Measurements from ENCODE around the gene SLC34A1.
"Not testable (repeated sequence)": the region's sequence is repeated elsewhere in the genome, so short reads cannot be mapped to it uniquely, and the experiment has no call there.

The SLC34A1 gene

DNA sequence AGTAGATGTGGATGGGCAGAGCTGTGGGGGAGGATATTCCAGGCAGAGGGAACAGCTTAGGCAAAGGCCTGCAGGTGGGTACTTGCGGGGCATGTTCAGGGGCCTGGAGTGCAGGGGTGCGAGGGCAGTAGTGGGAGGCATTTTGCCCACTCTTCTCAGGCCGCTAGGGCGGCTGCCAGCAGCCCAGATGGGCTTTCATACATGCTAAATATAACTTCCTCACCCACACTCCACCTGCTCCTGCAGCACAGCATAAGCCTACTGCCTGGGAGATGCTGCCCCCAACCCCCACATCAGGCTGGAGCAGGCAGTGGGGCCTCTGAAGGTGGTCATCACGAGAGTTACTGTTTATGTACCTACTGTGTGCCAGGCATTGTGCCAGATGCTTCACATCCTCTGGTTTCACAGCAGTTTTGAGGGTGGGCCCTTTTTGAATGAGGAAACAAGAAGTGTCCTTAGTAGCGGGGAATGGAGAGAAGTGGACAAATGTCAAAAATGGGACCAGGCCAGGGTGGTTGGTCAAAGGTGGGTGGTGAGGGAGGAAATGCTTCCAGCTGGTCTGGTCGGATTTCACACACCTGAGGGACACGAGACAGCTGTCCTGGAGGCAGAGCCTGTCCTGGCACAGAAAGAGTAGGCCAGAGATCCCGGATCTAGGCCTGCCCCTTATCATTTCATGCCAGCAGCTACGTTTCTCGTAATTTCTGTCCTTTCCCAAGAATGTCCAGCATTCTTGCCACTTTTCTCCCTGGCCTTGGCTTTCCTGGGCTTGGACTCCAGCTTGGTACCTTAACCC is 14.4 kb upstream of the SLC34A1 start:
- DNase-seq (ENCODE audit: low spot score): no peak

DNA sequence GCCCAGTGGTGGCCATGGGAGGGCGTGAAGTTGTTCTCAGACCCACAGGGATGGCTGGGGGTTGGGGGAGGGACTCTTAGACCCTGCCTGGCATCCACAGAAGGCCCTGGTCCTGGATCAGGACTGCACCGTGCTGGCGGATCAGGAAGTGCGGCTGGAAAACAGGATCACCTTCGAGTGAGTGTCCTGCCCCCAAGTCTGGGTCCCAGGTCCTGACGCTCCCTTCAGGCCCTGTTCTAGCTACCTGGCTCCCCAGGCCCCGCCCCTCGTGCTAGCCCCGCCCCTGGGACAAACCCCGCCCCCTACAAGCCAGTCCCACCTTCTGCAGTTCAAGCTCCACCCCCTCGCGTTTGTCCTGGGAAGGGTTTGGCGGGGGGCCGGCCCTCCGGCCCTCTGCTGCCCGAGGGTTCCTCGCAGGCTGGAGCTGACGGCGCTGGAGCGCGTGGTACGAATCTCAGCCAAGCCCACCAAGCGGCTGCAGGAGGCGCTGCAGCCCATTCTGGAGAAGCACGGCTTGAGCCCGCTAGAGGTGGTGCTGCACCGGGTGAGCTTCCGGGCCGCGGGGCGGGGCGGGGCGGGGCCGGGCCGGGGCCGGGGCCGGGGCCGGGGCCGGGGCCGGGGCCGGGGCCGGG is 13.6 kb upstream of the SLC34A1 start:
- DNase-seq (ENCODE audit: low spot score): peak; percentile 86

DNA sequence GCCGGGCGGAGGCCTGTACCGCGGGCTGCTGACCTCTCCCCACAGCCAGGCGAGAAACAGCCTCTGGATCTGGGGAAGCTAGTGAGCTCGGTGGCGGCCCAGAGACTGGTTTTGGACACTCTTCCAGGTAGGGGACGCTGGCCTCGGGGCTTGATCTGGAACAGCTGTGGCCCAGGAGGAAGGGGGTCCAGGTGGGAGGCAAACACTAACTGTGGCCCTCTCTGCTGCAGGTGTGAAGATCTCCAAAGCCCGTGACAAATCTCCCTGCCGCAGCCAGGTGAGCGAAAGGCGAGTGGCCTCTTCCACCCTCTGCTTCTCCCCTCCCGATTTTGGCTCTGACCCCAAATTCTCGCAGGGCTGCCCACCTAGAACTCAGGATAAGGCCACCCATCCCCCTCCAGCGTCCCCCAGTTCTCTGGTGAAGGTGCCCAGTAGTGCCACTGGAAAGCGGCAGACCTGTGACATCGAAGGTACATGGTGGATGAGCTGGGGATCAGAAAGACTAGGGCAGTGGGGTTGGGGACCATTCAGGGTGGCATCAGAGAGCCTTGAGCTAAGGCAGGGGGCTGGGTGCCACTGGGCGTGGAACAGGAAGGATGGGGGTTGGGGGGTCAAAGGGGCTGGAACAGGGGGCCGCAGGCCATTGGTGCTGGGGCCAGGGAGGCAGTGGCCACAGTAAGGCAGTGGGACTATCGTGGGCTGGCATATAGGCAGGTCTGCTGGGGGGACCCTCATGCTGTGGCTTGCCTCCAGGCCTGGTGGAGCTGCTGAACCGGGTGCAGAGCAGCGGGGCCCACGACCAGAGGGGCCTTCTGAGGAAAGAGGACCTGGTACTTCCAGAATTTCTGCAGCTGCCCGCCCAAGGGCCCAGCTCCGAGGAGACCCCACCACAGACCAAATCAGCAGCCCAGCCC is 12.9 kb upstream of the SLC34A1 start:
- DNase-seq (ENCODE audit: low spot score): no peak

DNA sequence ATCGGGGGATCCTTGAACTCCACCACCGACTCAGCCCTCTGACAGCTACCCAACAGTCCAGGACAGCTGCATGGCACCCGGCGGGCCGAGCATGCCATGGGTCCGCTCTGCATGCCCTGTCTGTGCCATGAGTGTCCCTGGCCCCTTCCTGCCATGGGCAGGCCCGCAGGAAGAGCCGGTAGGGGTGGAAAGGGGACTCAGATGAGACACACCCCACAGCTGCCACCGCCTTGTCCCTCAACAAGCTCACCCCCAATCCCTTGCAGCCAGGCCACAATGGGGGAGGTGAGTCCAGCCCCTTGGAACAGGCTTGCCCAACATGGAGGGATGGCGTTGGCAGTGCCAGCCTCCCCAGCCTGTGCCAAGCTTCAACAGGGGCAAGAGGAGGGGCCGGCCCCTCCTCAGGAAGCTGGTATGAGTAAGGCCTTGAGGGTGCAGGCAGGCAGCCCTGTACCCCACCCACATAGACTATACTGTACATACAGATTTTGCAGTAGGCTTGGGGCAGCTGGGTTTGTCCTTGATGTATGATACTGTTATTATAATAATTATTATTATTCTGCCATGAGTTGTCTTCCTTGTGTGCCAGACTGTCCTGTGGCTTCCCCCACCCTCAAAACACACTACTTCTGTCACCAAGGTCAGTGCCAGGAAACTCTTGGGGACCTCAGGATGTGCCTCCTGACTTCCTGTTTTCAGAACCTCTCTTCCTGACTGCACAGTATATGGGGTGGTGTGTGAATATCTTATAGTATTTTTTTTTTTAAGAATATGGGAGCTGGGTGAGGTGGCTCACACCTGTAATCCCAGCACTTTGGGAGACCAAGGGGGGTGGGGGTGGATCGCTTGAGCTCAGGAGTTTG is 12.0 kb upstream of the SLC34A1 start:
- no peak for DNase-seq (ENCODE audit: low spot score)

DNA sequence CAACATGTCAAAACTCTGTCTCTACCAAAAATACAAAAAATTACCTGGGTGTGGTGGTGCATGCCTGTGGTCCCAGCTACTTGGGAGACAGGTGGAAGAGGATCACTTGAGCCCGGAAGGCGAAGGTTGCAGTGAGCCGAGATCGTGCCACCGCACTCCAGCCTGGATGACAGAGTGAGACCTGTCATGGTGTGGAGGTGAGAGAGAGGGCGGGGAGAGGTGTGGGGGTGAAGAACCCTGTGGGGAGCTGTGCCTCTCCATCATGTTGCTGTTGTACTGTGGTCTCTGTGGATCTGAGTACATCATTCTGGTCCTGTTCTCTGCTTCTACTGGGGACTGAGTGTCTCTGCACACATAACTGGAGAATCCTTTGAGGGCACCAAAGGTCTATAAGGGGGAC is 11.3 kb upstream of the SLC34A1 start:
- no peak for DNase-seq (ENCODE audit: low spot score)

DNA sequence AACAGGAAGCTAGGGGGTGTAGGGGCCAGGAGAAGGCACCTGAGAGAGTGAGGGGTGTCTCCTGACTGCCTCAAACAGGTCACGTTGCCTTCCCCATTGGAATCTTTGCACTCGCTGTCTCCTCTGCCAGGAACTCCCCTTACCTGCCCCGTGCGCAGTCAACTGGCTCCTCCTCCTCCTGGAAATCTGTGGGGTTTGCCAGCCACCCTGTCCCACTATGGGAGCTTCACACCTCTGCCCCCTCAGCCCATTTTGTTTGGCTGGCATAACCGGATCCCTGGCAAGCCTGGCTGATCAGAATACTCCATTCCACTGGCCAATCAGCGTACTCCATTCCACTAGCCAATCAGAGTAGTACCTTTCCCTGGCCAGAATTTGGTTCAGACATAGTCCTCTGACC is 10.4 kb upstream of the SLC34A1 start:
- no peak for DNase-seq (ENCODE audit: low spot score)

DNA sequence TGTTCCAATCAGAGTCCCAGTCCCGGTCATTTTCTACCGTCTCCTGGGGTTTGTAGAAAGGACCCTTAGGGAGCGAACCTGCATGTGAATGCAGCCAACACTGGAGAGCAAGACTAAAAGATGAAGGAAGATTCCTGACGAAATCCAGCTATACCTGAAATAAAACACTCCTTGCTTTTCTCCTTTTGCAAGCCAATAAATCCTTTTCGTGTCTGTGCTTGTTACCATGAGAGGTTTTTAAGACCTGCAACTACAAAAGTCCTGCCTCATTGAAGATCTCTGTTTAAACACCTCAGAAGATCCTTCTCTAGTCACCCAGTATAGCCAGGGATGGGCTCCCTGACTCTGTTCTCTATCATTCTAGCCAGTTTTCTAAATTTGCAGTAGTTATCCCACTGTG is 10.0 kb upstream of the SLC34A1 start:
- DNase-seq (ENCODE audit: low spot score): no peak

DNA sequence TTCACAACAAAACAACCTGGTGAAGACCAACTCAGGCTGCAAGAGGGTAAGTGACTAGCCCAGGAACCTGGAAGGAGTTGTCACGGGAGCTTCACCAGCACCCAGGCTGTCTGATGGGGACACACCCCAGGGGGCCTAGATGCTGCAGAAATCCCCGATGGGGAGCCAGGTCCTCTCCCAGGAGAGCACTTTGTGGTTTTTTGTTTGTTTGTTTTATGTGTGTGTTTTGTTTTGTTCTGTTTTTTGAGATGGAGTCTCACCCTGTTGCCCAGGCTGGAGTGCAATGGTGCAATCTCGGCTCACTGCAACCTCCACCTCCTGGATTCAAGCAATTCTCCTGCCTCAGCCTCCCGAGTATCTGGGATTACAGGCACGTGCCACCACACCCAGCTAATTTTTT is 8.7 kb upstream of the SLC34A1 start:
- not testable (repeated sequence) for DNase-seq (ENCODE audit: low spot score)

DNA sequence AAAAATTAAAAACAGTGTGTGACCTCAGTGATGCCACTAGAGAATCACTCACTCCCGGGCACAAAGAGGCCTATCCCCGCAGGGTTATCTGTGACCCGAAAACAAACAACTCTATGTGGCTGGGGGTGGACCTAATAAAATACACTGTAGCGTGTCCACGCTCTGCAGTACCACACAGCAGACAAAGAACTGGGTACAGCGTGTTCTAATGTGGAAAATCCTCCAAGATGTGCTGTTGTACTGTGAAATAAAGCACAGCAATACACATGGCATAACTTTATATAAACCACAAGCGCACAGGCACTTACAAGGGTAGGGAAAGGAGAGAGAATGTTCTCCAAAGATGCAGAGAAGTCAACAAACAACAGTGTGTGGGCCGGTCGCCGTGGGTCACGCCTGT is 8.1 kb upstream of the SLC34A1 start:
- no peak for DNase-seq (ENCODE audit: low spot score)

DNA sequence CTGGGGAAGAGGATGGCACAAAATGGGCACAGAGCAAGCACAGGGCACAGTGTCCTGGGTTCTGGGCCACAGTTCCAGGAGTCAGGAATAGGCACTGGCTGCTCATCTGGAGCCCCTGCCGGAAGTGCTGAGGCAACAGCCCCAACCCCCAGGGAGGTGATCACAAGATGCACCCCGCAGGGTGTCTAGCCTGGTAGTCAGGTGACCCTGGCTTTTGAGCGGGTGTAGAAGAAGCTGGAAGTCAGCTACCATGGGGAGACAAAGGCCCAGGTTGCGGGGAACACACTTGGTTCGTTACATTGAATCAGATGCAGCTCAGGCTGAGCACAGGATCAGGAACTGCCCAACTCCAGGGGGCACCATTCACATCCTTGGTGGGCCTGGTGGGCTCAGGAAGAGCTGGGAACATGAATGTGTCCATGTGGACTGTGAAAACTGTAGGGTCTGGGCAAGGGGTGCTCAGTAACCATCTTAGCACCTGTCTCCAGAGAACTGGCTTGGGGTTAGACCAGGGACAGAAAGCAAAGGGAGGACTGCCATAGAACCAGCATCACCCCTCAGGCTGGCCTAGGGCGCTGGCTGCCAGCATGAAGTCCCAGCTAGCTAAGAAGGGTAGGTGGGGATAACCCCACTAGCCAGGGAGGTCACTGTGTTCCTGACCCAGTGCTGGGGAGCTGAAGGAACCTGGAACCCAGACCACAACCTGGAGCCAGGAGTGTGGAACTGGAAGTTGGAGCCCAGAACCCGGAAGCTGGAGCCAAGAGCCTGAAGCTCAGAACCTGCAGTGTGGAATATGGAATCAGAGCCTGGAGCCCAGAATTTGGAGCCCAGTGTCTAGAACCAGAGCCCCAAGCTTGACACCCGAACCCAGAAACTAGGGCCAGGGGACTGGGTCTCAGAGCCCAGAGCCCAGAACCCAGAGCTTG is 6.1 kb upstream of the SLC34A1 start:
- no peak for DNase-seq (ENCODE audit: low spot score)

DNA sequence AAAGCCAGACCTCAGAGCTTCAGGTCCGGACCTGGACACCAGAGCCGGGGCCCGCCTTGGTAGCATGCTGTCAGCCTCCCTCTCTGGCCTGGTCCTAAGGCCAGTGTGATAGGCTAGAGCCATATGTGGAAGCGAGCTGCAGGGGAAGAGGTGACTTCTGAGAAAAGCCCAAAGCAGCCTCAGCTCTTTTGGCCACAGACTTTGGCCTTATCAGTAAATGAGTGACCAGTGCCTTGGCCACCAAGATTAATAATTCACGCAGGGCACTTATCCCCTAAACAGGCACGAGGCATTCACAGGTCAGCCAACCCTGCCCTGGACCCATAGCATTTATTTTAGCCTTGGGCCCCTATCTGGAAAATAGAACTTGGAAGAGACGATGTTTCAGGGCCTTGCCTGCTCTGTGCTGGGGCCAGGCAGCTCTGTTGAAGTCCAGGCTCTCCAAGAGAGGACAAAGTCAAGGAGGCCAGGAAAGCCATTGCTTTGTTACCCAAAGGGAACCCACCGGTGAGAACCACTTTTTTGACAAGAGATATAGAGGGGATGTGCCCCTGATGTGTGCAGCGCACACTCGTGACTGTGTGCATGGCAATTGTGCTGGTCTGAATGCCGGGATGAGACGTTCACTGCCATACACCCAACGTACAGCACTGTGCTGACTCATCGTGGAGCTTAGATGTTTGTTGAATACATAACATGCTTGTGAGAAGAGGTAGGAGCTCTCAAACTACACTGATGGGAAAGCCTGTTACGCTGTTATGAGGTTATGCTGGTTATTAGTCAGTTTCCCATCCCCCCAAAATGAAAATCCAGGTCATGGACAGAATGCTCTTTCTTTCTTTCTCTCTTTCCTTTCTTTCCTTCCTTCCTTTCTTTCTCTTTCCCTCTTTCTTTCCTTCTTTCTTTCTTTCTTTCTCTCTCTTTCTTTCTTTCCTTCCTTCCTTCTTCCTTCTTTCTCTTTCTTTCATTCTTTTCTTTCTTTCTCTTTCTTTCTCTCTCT is 5.0 kb upstream of the SLC34A1 start:
- DNase-seq (ENCODE audit: low spot score): peak; percentile 85

DNA sequence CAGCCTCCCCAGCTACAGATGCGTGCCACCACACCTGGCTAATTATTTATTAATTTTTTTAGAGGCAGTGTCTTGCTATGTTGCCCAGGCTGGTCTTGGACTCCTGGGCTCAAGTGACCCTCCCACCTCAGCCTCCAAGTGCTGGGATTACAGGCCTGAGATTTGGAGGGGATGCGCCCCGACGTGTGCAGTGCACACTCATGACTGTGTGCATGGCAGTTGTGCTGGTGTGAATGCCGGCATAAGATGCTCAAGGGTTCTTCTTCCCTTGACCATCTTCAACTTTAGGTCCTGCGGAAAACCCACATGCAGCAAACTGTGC is 3.5 kb upstream of the SLC34A1 start:
- no peak for DNase-seq (ENCODE audit: low spot score)

DNA sequence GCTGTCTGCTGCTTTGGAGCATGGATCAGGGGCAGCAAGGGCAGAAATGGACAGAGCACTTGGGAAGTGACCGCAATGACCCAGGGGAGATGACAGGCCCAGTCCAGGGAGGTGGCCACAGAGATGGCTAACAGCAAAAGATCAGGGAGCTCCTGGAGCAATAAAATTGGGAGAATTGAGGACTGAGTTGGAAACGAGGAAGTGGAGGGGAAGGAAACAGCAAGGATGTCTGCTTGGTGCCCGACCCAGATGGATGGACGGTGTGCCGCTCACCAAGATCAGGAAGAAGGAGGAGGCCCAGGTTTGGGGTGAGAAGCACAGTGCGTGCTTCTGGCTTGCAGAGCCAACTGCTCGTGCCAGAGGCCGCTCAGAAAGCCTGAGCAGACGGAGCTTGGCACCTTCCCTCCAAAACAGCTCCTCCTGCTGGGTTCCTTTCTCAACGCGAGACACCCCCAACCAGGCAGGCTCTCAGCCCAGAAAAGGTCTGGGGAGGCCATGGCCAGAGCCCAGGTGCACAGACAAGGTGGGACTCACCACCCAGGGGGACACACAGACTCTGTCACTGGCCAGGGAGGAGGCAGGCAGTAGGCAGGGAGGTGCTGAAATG is 1.7 kb upstream of the SLC34A1 start:
- no peak for DNase-seq (ENCODE audit: low spot score)

DNA sequence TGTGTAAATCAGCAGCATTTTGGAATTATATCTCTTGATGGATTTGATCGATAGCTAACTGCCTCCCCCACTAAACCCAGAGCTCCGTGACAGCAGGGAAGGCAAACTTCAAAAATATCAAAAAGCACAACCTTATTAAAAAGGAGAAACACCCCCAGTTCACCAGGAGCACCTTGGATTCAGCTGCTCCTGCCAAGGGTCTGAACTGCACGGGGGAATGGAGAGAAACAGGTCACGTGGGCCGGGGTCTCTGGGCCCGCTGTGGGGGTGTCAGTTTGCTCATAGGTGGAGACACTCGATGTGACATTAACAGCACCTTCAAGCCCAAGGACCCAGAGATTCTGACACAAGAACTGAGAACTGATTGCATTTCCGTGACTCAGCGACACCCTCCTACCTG is 1.1 kb upstream of the SLC34A1 start:
- DNase-seq (ENCODE audit: low spot score): no peak

DNA sequence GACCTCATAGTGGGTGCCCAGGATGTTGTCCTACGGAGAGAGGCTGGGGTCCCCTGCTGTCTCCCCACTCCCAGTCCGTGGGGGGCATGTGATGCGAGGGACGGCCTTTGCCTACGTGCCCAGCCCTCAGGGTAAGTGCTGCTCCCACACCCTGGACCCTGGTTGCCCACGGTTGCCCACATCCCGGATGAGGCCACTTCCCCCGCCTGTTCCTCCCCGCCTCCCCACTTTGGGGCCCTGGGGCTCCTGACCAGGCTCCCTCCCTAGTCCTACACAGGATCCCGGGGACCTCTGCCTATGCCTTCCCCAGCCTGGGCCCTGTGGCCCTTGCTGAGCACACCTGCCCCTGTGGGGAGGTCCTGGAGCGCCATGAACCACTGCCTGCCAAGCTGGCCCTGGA is 1.5 kb downstream of the SLC34A1 start:
- no peak for DNase-seq (ENCODE audit: low spot score)

DNA sequence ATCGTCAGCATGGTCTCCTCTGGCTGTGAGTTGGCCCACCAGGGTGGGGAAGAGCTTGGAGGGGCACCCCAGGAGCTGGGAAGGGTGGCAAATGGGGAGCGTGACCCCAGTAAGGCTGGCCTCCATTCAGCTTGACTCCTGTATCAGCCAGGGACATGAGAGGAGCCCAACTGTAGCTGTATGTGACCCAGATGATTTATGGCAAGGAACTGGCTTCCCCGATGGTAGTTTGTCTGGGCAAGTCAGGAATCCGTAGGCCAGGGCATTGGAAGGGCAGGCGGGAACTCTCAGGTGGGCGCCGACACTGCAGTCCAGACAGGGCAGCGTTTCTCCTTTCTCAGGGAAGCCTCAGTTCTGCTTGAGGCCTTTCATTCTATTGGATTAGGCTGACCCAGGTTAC is 2.3 kb downstream of the SLC34A1 start:
- no peak for DNase-seq (ENCODE audit: low spot score)

DNA sequence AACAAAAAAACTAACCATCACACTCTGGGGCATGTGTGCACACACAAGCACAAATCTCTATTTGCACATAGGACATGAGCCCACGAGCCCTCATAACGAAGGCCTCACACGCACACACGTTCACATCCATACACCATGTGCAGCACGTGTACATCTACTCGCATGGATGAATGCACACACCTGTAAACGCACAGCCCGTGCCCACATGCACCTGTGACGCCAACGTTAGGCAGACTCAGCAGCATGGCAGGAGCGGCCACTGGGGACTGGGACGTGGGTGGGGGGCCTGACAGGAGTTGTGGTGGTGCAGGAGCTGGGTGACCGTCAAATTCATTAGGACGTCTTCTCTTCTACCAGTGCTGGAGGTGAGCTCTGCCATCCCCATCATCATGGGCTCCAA is 3.2 kb downstream of the SLC34A1 start:
- no peak for DNase-seq (ENCODE audit: low spot score)

DNA sequence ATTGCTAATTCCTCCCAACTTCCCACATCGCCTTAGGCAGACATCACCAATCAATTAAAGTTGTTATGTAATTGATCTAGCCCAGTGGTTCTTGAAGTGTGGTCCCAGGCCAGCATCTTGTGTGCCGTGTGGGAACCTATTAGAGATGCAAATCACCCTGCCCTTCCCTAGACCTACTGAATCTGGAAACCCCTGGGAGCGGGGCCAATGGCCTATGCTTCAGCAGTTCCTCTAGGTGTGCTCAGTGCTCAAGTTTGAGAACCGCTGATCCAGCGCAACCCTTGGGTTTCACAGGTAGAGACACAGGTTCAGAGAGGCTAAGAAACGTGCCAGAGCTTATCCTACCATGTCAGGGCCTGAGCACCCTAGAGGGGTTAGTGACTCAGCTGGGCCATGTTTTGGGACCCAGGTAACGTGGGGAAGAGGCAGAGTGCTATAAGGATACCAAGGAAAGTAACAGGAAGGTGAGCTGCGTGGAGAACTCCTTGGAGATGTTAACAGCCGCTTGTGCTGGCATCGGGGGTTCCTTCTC is 4.4 kb downstream of the SLC34A1 start:
- no peak for DNase-seq (ENCODE audit: low spot score)
